Measurements from ENCODE around the gene CCDC120.

The CCDC120 gene

DNA sequence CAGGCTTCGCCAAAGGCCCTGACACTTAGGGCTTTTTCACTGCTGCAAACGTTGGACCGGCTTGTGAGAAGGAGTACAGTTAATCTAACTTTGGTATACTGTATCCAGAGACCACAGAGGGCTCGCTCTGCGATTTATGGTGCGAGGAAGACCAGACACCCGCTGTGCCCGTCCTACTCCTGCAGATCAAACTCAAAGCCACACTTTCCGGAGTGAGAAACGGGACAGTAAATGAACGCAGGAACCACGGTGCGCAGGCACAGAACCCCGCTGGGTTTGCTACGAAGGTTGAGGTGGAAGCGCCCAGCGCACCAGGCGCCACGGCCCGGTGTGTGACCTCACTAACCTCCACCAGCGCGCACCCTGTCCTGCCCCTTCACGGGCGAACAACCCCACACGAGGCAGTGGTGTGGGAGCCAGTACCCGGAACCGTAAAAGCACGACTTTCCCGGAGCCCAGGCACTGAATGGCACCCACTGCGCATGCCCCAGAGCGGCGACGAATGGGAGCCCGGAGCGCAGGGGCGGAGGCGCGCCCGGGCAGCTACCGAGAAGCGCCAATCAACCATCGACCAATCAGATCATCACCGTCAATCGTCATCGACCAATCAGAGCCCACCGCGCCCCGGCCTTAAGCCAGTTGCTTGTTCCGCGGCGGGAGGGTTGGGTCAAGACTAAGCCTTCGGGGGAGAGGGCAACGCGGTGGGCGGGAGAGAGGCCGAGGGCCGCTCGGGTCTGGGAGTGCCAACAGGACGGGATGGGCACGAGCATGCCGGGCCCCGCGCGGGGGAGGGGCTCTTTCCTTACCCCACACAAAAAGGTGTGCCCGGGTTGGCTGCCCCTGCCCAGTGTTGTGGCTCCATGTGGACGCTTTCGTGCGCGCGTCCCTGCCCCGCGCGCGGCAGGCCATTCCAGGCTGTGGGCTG lies 42.2 kb downstream of the CCDC120 start:
- DNase-seq (ENCODE audit: extremely low read depth, low read depth), result peak; percentile 64
- TF ChIP-seq, protein P1, sequence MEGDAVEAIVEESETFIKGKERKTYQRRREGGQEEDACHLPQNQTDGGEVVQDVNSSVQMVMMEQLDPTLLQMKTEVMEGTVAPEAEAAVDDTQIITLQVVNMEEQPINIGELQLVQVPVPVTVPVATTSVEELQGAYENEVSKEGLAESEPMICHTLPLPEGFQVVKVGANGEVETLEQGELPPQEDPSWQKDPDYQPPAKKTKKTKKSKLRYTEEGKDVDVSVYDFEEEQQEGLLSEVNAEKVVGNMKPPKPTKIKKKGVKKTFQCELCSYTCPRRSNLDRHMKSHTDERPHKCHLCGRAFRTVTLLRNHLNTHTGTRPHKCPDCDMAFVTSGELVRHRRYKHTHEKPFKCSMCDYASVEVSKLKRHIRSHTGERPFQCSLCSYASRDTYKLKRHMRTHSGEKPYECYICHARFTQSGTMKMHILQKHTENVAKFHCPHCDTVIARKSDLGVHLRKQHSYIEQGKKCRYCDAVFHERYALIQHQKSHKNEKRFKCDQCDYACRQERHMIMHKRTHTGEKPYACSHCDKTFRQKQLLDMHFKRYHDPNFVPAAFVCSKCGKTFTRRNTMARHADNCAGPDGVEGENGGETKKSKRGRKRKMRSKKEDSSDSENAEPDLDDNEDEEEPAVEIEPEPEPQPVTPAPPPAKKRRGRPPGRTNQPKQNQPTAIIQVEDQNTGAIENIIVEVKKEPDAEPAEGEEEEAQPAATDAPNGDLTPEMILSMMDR (IDR thresholded peaks at IDR 0.05; ENCODE audit: low read depth, low read length, missing control alignments), result no peak
- H3K4me3 ChIP-seq (replicated peaks; ENCODE audit: low read depth, low read length), result peak overlapping the region; percentile 61

DNA sequence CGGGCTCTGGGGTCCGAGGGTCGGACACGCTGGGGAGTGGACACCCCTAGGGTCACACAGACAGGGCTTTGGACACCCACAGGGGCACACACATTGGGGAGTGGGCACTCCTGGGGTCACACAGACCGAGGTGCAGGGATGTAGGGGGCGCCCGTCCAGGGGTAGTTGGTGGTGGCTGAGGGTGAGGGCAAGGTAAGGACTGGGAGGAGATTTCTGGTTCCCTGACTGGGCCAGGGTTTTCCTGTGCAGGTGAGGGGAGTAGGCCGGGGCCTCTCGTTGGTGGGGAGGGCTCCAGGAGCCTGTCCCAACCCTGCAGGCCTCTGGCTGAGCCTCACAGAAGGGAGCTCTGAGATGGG lies 42.8 kb downstream of the CCDC120 start:
- peak overlapping the region; percentile 61 for H3K4me3 ChIP-seq (replicated peaks; ENCODE audit: low read depth, low read length)
- TF ChIP-seq, protein P1 (IDR thresholded peaks at IDR 0.05; ENCODE audit: low read depth, low read length, missing control alignments), result no peak
- no peak for DNase-seq (ENCODE audit: extremely low read depth, low read depth)

DNA sequence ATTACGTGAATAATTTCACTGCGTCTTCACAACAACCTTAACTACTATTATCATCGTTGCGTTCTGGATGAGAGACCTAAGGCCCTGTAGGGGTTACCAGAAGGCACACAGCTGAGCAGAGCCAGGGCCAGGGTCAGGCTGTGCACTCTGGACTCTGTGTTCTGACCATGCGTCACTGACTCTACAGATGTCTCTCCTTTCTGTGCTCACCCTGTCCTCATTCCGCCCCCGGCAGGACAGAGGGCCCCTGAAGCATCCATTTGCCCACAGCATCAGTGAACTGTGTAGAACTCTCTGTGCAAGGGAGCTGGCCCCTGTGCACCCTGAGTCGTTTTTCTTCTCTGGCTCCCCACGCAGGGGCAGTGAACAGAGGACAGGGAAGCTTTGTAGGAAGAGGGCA lies 43.4 kb downstream of the CCDC120 start:
- no peak for DNase-seq (ENCODE audit: extremely low read depth, low read depth)
- TF ChIP-seq, protein P1 (IDR thresholded peaks at IDR 0.05; ENCODE audit: low read depth, low read length, missing control alignments), result no peak
- H3K4me3 ChIP-seq (replicated peaks; ENCODE audit: low read depth, low read length), result no peak overlapping the region

DNA sequence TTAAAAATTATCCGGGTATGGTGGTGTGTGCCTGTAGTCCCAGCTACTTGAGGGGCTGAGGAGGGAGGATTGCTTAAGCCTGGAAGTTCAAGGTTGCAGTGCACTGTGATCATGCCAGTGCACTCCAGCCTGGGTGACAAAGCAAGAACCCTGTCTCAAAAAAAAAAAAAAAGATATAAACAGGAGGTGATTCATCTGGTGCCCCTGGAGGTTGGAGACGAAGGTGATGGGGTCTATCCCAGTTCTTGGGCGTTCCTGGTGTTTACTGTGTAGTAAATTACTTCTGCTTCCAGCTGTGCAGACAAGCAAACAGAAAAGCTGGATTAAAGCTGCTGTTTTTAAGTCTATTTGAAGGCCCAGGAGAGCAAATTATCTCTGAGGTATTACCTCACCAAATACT lies 44.8 kb downstream of the CCDC120 start:
- TF ChIP-seq, protein P1 (IDR thresholded peaks at IDR 0.05; ENCODE audit: low read depth, low read length, missing control alignments), result no peak
- no peak for DNase-seq (ENCODE audit: extremely low read depth, low read depth)

DNA sequence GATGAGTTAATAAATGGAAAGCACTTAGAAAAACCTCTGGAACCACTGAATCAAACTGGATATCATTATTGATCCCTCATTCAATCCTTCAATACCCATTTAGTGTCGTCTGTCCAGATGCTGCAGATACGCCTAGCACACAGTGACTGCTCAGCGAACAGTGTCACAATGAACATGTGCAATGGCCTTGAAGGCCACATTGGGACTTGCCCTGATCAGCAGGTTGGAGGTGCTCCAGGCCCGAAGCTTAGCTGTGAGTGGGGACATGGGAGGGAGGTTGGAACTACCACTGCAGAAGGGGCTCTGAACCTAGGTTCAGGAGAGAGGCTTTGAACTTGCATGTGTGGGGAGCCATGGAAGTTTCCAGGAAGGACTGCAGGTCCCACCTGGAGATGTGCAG lies 47.5 kb downstream of the CCDC120 start:
- TF ChIP-seq, protein P1 (IDR thresholded peaks at IDR 0.05; ENCODE audit: low read depth, low read length, missing control alignments), result no peak
- no peak for DNase-seq (ENCODE audit: extremely low read depth, low read depth)

More for the DNA sequence above, 44.8 kb downstream of the CCDC120 start:
- no peak overlapping the region for H3K4me3 ChIP-seq (replicated peaks; ENCODE audit: low read depth, low read length)

DNA sequence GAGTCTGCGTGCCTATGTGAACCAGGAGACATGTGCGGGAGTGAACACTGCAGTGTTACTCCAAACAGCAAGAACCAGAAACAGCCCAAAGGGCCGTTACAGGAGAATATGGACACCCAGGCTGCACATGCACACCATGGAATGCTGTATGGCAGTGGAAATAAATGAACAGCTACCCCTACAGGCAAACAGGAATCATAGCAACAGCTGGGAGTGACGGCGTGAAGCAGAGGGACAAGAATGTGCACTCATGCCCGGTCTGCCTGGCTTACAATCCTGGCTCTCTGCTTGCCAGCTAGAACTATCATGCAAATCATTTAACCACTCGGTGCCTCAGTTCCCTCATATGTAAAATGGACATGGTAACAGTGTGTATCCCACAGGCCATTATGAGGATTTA lies 48.1 kb downstream of the CCDC120 start:
- no peak for DNase-seq (ENCODE audit: extremely low read depth, low read depth)
- no peak overlapping the region for H3K4me3 ChIP-seq (replicated peaks; ENCODE audit: low read depth, low read length)
- TF ChIP-seq, protein P1 (IDR thresholded peaks at IDR 0.05; ENCODE audit: low read depth, low read length, missing control alignments), result peak; percentile 41

More for the DNA sequence above, 47.5 kb downstream of the CCDC120 start:
- no peak overlapping the region for H3K4me3 ChIP-seq (replicated peaks; ENCODE audit: low read depth, low read length)

All from HFF-Myc (cell line).